Upper lobe of left lung (tissue), 6 donors: ENCODE measurements around the gene MYO9B. TPM values are rescaled to one million over a fixed set of nuclear protein-coding genes. Genes with fewer than 3 reads are reported as not detected.

Source experiments
- ATAC-seq, 2 donors: fragments of 200-7000 bp; cut with Tn5 transposase; one replicate each; pipeline ENCODE4 v1.9.1; 2022; ENCODE audit warnings: mild to moderate bottlenecking in 2 of 2, moderate library complexity in 2 of 2; ENCODE audit not compliant: low FRiP score in 2 of 2
- DNase-seq, 2 donors: peaks; one replicate each; pipeline ENCODE4 v3.0.0-alpha.2; 2019 to 2020
- H3K27ac ChIP-seq, 4 donors: fragments of 200-600 bp; sonication (generic); one replicate each; pipeline ENCODE4 v1.5.1; 2016 to 2019
- H3K27me3 ChIP-seq, 4 donors: fragments of 200-600 bp; sonication (generic); one replicate each; pipeline ENCODE4 v1.5.1; 2017 to 2019
- H3K36me3 ChIP-seq, 4 donors: fragments of 200-600 bp; sonication (generic); one replicate each; pipeline ENCODE4 v1.5.1; 2016 to 2019
- H3K4me1 ChIP-seq, 4 donors: fragments of 200-600 bp; sonication (generic); one replicate each; pipeline ENCODE4 v1.5.1; 2018 to 2019
- H3K4me3 ChIP-seq, 4 donors: fragments of 200-600 bp; sonication (generic); one replicate each; pipeline ENCODE4 v1.5.1; 2017 to 2019; ENCODE audit warnings: mild to moderate bottlenecking in 2 of 4, moderate library complexity in 1 of 4
- H3K9me3 ChIP-seq, 4 donors: fragments of 200-600 bp; sonication (generic); one replicate each; pipeline ENCODE4 v1.5.1; 2018 to 2019
- EP300 ChIP-seq, 4 donors: sonication (generic); formaldehyde crosslinking; IDR thresholded peaks; one replicate each; pipeline ENCODE4 v1.5.1; 2017; ENCODE audit warnings: antibody characterized with exemption in 4 of 4, control low read depth in 2 of 4
- POLR2A ChIP-seq, 4 donors: fragments of 450-650 bp; IDR thresholded peaks; one replicate each; pipeline ENCODE4 v1.5.1; 2016 to 2017; ENCODE audit warnings: antibody characterized with exemption in 4 of 4, mild to moderate bottlenecking in 2 of 4
- POLR2AphosphoS5 ChIP-seq, 2 donors: sonication (generic); formaldehyde crosslinking; IDR thresholded peaks; one replicate each; pipeline ENCODE4 v1.5.1; 2017; ENCODE audit warnings: antibody characterized with exemption in 2 of 2
- WGBS, 2 donors: methylation state at CpG; one replicate each; pipeline ENCODE4 v1.1.5; 2017 to 2018; 5-methylcytosine and 5-hydroxymethylcytosine counted together
- total RNA-seq, 6 donors: library from RNA; depleted of rRNA in 4 of 6; stranded (reverse); fragments of >200 nt in 4 of 6; gene quantifications; one replicate each; pipeline versions ENCODE4 v1.1.0 to v1.2.1, GENCODE V29; 2016 to 2021
- TF ChIP-seq, protein P1 (sequence below), 6 experiments: fragments of 450-650 bp in 4 of 6; fragments of 200-600 bp in 2 of 6; sonication (generic) in 2 of 6; IDR thresholded peaks; one replicate each; pipeline ENCODE4 v1.5.1; 2016 to 2019; ENCODE audit warnings: antibody characterized with exemption in 6 of 6
- donor health status: DM: no; HTN: no; CAD: no; lungs with moderate emphysema.
- donor health status: DM: no; HTN: yes; CAD: no; lungs with severe emphysema.

Gene MYO9B
- total RNA-seq, 6 donors from 2014 or later = 72.3 to 408 (median 146) TPM

DNA sequence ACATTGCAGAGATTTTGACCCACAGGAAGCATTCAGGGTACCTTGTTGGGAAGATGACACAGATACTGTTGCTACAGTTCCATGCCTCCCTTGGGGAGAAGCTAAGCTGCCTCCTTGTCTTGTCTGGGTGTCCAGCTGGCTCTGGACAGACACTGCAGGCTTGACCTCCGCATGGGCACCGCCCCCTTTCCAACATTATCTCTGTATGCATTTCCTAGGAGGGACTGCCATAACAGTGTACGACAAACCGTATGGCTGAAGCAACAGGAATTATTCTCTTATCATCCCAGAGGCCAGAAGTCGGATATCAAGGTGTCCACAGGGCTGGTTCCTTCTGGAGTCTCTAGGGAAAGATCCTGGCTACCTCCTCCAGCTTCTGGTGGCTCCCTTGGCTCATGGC is 72.6 kb downstream of the MYO9B start:
- TF ChIP-seq POLR2AphosphoS5 (IDR thresholded peaks at IDR 0.05) (no peak), EP300 (IDR thresholded peaks at IDR 0.05) (no peak)
- 87 to 98% methylated on average over 5 of the region's 5 CpGs for WGBS, 2 donors
- peaks cover 0 to 46% (median 26%) of the 10 kb centered on the region in 4 donors for H3K36me3 ChIP-seq

DNA sequence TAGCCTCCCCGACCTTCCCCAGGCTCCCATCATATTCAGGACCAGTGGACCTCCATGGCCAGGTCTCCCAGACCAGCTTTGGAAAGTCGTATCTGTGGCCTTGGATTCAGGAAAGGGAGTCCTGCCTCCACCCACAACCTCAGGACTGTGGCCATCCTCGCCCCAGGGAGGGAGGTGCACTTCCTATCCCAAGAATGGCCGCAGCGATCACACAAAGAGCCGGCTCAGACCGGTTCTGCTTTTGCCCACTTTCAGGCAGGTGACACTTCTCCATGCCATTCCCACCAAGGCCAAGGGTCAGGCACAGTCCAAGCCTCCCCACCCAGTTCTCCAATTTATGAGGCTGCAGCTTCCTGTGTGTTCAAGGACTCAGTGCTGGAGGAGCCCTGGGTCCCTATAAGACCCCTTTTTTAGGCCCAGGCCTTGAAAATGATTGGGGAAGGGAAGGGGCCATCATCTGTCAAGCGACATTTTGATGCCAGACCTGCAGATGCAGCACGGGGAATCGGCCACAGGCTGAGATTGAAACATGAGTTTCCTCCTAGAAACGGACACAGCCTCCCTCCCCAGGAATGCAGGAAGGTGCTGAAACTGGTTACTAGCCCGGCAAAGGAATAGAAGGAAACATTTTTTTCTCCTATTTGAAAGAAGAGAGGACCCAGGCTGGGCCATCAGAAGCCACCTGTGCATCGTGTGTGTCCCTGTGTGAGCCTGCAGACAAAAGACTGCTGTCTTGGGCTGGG is 74.0 kb downstream of the MYO9B start:
- no peaks in the 10 kb centered on the region for H3K9me3 ChIP-seq

More for the DNA sequence above, 72.6 kb downstream of the MYO9B start:
- ATAC-seq (no peak), DNase-seq (no peak)
- Histone ChIP-seq H3K27ac (no peak overlapping the region), H3K9me3 (no peaks in the 10 kb centered on the region), H3K27me3 (no peaks in the 10 kb centered on the region), H3K4me3 (no peak overlapping the region), H3K4me1 (no peaks in the 10 kb centered on the region)

DNA sequence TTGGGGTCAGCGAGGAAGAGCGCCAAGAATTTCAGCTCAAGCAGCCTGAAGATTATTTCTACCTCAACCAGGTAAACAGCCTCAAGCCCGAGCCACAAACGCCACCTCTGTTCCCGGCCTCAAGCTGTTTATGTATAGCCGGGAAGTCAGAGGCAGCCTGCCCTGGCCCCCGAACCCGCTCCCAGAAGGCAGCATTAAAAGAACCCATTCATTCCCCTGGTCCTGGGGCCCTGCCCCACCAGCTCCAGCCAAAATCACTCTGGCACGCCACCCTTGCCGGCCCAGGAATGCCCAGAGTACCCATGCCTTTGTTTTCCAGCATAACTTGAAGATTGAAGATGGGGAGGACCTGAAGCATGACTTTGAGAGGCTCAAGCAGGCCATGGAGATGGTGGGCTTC is 78.4 kb downstream of the MYO9B start:
- H3K4me1 ChIP-seq = no peaks in the 10 kb centered on the region
- no peak overlapping the region for H3K4me3 ChIP-seq
- no peak overlapping the region for H3K27ac ChIP-seq
- ATAC-seq = no peak
- TF ChIP-seq POLR2A (IDR thresholded peaks at IDR 0.05) (no peak), EP300 (IDR thresholded peaks at IDR 0.05) (no peak), POLR2AphosphoS5 (IDR thresholded peaks at IDR 0.05) (no peak)
- TF ChIP-seq, protein P1, sequence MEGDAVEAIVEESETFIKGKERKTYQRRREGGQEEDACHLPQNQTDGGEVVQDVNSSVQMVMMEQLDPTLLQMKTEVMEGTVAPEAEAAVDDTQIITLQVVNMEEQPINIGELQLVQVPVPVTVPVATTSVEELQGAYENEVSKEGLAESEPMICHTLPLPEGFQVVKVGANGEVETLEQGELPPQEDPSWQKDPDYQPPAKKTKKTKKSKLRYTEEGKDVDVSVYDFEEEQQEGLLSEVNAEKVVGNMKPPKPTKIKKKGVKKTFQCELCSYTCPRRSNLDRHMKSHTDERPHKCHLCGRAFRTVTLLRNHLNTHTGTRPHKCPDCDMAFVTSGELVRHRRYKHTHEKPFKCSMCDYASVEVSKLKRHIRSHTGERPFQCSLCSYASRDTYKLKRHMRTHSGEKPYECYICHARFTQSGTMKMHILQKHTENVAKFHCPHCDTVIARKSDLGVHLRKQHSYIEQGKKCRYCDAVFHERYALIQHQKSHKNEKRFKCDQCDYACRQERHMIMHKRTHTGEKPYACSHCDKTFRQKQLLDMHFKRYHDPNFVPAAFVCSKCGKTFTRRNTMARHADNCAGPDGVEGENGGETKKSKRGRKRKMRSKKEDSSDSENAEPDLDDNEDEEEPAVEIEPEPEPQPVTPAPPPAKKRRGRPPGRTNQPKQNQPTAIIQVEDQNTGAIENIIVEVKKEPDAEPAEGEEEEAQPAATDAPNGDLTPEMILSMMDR (IDR thresholded peaks at IDR 0.05) = no peak
- no peak for DNase-seq
- H3K36me3 ChIP-seq = peaks cover 17 to 81% (median 71%) of the 10 kb centered on the region in 4 donors
- 93 to 96% methylated on average over 8 to 10 of the region's 10 CpGs for WGBS, 2 donors
- H3K9me3 ChIP-seq = no peaks in the 10 kb centered on the region
- H3K27me3 ChIP-seq = no peaks in the 10 kb centered on the region

More for the DNA sequence above, 74.0 kb downstream of the MYO9B start:
- Histone ChIP-seq H3K27ac (peak overlapping the region in 1 of 4 donors; percentile 23), H3K4me1 (no peaks in the 10 kb centered on the region), H3K36me3 (peaks cover 5 to 60% (median 40%) of the 10 kb centered on the region in 4 donors), H3K4me3 (no peak overlapping the region), H3K27me3 (no peaks in the 10 kb centered on the region)
- TF ChIP-seq POLR2AphosphoS5 (IDR thresholded peaks at IDR 0.05) (peak in 1 of 2 donors; percentile 11), EP300 (IDR thresholded peaks at IDR 0.05) (no peak)
- peak in 1 of 2 donors; percentile 42 for DNase-seq
- ATAC-seq = peak; percentile 37
- 64 to 70% methylated on average over 6 to 13 of the region's 13 CpGs for WGBS, 2 donors

DNA sequence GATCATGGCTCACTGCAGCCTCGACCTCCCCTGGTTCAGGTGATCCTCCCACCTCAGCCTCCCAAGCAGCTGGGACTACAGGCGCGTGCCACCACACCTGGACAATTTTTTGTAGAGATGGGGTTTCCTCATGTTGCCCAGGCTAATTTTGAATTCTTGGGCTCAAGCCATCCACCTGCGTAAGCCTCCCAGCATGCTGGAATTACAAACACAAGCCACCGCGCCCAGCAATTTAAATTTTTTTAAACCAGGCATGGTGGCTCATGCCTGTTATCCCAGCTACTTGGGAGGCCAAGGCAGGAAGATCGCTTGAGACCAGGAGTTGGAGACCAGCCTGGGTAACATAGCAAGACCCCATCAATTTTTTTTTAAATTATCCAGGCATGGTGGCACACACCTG is 79.7 kb downstream of the MYO9B start:
- H3K36me3 ChIP-seq = peaks cover 19 to 89% (median 78%) of the 10 kb centered on the region in 4 donors
- no peak for DNase-seq
- H3K4me1 ChIP-seq = no peaks in the 10 kb centered on the region

DNA sequence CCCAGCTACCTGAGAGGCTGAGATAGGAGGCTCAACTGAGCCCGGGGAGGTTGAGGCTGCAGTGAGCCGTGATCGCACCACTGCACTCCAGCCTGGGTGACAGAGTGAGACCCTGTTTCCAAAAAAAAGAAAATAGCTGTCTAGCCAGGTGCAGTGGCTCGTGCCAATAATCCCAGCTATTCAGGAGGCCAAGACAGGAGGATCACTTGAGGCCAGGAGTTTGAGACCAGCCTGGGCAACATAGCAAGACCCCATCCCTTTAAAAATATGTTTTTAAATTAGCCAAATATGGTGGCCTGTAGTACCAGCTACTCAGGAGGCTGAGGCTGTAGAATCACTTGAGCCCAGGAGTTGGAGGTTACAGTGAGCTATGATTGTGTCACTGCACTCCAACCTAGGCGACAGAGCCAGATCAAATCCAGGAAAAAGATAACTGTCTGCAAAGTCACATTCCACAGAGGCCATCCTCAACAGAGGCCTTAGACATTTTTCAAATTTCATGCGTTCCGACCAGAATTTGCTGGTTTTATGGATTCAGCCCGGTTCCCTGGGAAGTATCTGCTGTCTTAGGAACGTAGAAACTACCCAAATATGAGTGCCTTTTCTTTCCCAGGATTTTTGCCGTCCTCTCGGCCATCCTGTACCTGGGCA is 80.8 kb downstream of the MYO9B start:
- Histone ChIP-seq H3K36me3 (peaks cover 19 to 93% (median 78%) of the 10 kb centered on the region in 4 donors), H3K27ac (peak overlapping the region; percentile 41 to 68 (median 64)), H3K4me1 (no peaks in the 10 kb centered on the region), H3K9me3 (no peaks in the 10 kb centered on the region), H3K27me3 (no peaks in the 10 kb centered on the region), H3K4me3 (no peak overlapping the region)
- DNase-seq (no peak), ATAC-seq (no peak)
- 97 to 98% methylated on average over 11 of the region's 11 CpGs for WGBS, 2 donors
- TF ChIP-seq, protein P1 (IDR thresholded peaks at IDR 0.05) = no peak
- TF ChIP-seq POLR2A (IDR thresholded peaks at IDR 0.05) = no peak
- no peak for TF ChIP-seq POLR2AphosphoS5 (IDR thresholded peaks at IDR 0.05)
- TF ChIP-seq EP300 (IDR thresholded peaks at IDR 0.05) = no peak

More for the DNA sequence above, 79.7 kb downstream of the MYO9B start:
- WGBS, 2 donors = 93 to 98% methylated on average over 7 of the region's 7 CpGs
- Histone ChIP-seq H3K4me3 (no peak overlapping the region), H3K27ac (no peak overlapping the region), H3K27me3 (no peaks in the 10 kb centered on the region), H3K9me3 (no peaks in the 10 kb centered on the region)
- no peak for ATAC-seq
- TF ChIP-seq POLR2AphosphoS5 (IDR thresholded peaks at IDR 0.05) = no peak

DNA sequence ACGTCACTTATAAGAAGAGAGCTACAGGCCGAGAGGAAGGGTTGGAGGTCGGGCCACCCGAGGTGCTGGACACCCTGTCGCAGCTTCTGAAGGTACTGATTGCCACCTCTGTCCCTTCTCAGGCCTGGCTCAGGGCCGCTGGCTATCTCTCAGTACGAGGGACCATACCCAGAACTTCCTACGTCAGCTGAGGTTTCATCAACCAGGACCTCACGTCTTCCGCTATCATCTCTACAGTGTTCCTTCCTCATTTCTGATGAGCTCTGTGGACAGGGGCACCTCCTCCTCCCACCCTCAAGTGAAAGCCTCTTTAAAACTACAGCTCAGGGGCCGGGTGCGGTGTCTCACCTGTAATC is 81.3 kb downstream of the MYO9B start:
- H3K9me3 ChIP-seq = no peaks in the 10 kb centered on the region
- WGBS, 2 donors = 82 to 84% methylated on average over 12 of the region's 12 CpGs
- no peak for TF ChIP-seq POLR2A (IDR thresholded peaks at IDR 0.05)
- TF ChIP-seq, protein P1 (IDR thresholded peaks at IDR 0.05) = no peak
- TF ChIP-seq EP300 (IDR thresholded peaks at IDR 0.05) = no peak
- TF ChIP-seq POLR2AphosphoS5 (IDR thresholded peaks at IDR 0.05) = no peak
- H3K36me3 ChIP-seq = peaks cover 19 to 95% (median 78%) of the 10 kb centered on the region in 4 donors
- no peaks in the 10 kb centered on the region for H3K27me3 ChIP-seq
- H3K4me1 ChIP-seq = no peaks in the 10 kb centered on the region
- peak; percentile 61 to 65 for ATAC-seq
- no peak overlapping the region for H3K4me3 ChIP-seq
- H3K27ac ChIP-seq = peak overlapping the region; percentile 41 to 68 (median 64)
- peak in 1 of 2 donors; percentile 57 for DNase-seq
